ENCODE data around the gene FYB1. TPM values are rescaled to one million over a fixed set of nuclear protein-coding genes. Genes with fewer than 3 reads are reported as not detected.

FYB1 gene
- total RNA-seq, 2 experiments from 2014 or later = 0.16 TPM; not detected in 1

DNA sequence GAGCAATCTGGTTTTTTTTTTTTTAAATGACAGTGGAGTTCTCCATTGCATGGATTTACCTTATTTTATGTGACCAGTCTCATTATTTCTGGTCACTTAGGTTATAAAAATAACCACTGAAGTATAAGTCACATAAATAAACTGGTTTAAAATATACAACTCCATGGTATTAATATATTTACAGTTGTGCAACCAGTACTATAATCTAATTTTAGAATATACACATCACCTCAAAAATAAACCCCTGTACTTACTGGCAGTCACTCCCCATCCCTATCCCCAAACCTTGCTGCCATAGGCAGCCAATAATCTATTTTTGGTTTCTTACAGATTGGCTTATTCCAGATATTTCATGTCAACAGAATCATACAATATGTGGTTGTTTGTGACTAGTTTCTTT lies 57.8 kb downstream of the FYB1 start:
- H3K4me2 ChIP-seq (ENCODE audit: low read length) = no peak overlapping the region
- BruUV-seq (replicated peaks) = no TSS peak
- no peak overlapping the region for H3K27ac ChIP-seq (ENCODE audit: low read depth, low read length, poor library complexity, severe bottlenecking)
- no peaks in the 10 kb centered on the region for H3K9me3 ChIP-seq (ENCODE audit: low read length)
- DNase-seq (ENCODE audit: low spot score) = no peak
- no peaks in the 10 kb centered on the region for H3K4me1 ChIP-seq (ENCODE audit: insufficient read depth, low read length, poor library complexity, severe bottlenecking)
- H4K20me1 ChIP-seq (ENCODE audit: insufficient read depth, low read length) = no peaks in the 10 kb centered on the region
- CTCF ChIA-PET (ENCODE audit: unreplicated experiment) = no interaction called here
- no peaks in the 10 kb centered on the region for H3K79me2 ChIP-seq (ENCODE audit: insufficient read depth, low read depth, low read length)
- no peaks in the 10 kb centered on the region for H3K36me3 ChIP-seq (ENCODE audit: insufficient read depth, low read length)
- H3K4me3 ChIP-seq (ENCODE audit: low read depth, low read length, poor library complexity, severe bottlenecking) = no peak overlapping the region
- H3K9me2 ChIP-seq (ENCODE audit: insufficient read depth, low read length) = no peaks in the 10 kb centered on the region
- POLR2A ChIA-PET = no interaction called here
- H2AFZ ChIP-seq (ENCODE audit: low read length) = no peak overlapping the region
- intact Hi-C loops (cut with micrococcal nuclease; ENCODE audit: unreplicated experiment) = no loop called here
- TF ChIP-seq, protein P1, sequence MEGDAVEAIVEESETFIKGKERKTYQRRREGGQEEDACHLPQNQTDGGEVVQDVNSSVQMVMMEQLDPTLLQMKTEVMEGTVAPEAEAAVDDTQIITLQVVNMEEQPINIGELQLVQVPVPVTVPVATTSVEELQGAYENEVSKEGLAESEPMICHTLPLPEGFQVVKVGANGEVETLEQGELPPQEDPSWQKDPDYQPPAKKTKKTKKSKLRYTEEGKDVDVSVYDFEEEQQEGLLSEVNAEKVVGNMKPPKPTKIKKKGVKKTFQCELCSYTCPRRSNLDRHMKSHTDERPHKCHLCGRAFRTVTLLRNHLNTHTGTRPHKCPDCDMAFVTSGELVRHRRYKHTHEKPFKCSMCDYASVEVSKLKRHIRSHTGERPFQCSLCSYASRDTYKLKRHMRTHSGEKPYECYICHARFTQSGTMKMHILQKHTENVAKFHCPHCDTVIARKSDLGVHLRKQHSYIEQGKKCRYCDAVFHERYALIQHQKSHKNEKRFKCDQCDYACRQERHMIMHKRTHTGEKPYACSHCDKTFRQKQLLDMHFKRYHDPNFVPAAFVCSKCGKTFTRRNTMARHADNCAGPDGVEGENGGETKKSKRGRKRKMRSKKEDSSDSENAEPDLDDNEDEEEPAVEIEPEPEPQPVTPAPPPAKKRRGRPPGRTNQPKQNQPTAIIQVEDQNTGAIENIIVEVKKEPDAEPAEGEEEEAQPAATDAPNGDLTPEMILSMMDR (conservative IDR thresholded peaks at IDR 0.05; ENCODE audit: low read length) = no peak
- TF ChIP-seq EZH2phosphoT487 (IDR thresholded peaks at IDR 0.05; ENCODE audit: borderline replicate concordance, low read depth, low read length) = no peak

DNA sequence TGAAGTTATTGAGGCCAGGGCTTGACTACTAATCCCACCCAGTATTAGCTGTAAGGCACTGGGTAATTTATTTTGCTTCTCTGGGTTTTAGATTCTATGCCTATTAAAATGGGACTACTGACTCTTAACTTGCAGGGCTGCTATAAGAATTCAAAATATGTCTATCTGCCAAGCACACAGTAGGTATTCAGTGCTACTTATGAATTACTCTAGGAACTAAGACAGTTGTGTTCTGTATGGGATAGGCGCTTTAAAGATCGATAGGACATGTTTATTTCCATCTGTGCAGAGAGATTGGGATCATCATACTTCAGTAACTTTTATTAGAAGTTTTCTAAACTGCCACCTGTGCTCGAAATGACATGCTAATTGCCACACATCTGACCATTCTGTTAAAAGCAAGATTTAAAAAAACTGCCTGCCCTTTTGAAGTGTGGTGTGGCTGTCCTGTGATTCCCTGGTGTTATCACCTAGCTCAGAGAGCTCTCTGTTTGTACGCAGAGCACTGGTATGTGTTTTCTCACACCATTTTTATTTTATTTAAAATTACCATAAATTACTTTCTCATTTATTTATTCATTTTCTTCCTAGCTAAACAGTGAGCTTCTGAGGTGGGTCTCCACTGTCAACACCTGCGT lies 58.7 kb downstream of the FYB1 start:
- H3K9me3 ChIP-seq (ENCODE audit: low read length) = no peaks in the 10 kb centered on the region
- no peak overlapping the region for H3K27ac ChIP-seq (ENCODE audit: low read depth, low read length, poor library complexity, severe bottlenecking)
- no peaks in the 10 kb centered on the region for H3K79me2 ChIP-seq (ENCODE audit: insufficient read depth, low read depth, low read length)
- no peaks in the 10 kb centered on the region for H3K9me2 ChIP-seq (ENCODE audit: insufficient read depth, low read length)
- H3K4me3 ChIP-seq (ENCODE audit: low read depth, low read length, poor library complexity, severe bottlenecking) = no peak overlapping the region
- intact Hi-C loops (cut with micrococcal nuclease; ENCODE audit: unreplicated experiment) = no loop called here
- POLR2A ChIA-PET = no interaction called here
- H4K20me1 ChIP-seq (ENCODE audit: insufficient read depth, low read length) = no peaks in the 10 kb centered on the region
- no peaks in the 10 kb centered on the region for H3K4me1 ChIP-seq (ENCODE audit: insufficient read depth, low read length, poor library complexity, severe bottlenecking)
- H3K4me2 ChIP-seq (ENCODE audit: low read length) = no peak overlapping the region
- H3K36me3 ChIP-seq (ENCODE audit: insufficient read depth, low read length) = no peaks in the 10 kb centered on the region
- CTCF ChIA-PET (ENCODE audit: unreplicated experiment) = no interaction called here
- BruUV-seq (replicated peaks) = no TSS peak
- TF ChIP-seq, protein P1 (conservative IDR thresholded peaks at IDR 0.05; ENCODE audit: low read length) = no peak
- no peak for DNase-seq (ENCODE audit: low spot score)
- H2AFZ ChIP-seq (ENCODE audit: low read length) = no peak overlapping the region

DNA sequence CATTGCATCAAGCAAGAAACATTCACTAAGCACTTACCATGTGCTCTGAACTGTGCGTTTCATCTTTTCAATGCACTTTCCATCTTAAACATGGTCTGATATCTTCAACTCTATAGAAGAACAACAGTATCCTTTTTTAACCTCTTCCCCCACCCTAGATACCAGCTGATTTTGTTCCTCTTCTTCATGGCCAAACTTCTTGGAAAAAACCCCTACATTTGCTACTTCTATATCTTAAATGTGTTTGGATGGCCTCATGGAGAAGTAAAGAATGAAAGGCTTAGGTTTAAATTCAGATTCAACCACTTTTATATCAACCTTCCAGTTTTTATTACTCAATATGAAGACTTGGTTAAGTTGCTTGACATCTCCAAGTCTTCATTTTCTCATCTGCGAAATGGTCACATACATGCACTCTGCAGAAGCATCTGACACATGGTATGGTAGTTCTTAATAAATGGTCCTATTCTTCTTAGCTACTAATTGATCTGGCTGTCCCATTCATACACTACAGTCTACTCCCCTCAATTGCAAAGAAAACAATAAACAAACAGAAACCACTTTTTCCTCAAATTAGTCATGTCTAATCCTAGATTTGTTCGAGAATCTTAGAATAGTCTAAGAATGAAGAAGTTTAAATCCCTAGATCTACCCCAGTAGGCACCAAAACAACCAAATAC lies 59.4 kb downstream of the FYB1 start:
- no peak overlapping the region for H3K27ac ChIP-seq (ENCODE audit: low read depth, low read length, poor library complexity, severe bottlenecking)
- H4K20me1 ChIP-seq (ENCODE audit: insufficient read depth, low read length) = no peaks in the 10 kb centered on the region
- DNase-seq (ENCODE audit: low spot score) = no peak
- H2AFZ ChIP-seq (ENCODE audit: low read length) = no peak overlapping the region
- no peaks in the 10 kb centered on the region for H3K79me2 ChIP-seq (ENCODE audit: insufficient read depth, low read depth, low read length)
- H3K36me3 ChIP-seq (ENCODE audit: insufficient read depth, low read length) = no peaks in the 10 kb centered on the region
- H3K9me2 ChIP-seq (ENCODE audit: insufficient read depth, low read length) = no peaks in the 10 kb centered on the region
- POLR2A ChIA-PET = no interaction called here
- CTCF ChIA-PET (ENCODE audit: unreplicated experiment) = no interaction called here
- BruUV-seq (replicated peaks) = no TSS peak
- no peaks in the 10 kb centered on the region for H3K4me1 ChIP-seq (ENCODE audit: insufficient read depth, low read length, poor library complexity, severe bottlenecking)
- no peaks in the 10 kb centered on the region for H3K9me3 ChIP-seq (ENCODE audit: low read length)
- TF ChIP-seq, protein P1 (conservative IDR thresholded peaks at IDR 0.05; ENCODE audit: low read length) = no peak
- TF ChIP-seq EZH2phosphoT487 (IDR thresholded peaks at IDR 0.05; ENCODE audit: borderline replicate concordance, low read depth, low read length) = no peak
- intact Hi-C loops (cut with micrococcal nuclease; ENCODE audit: unreplicated experiment) = no loop called here
- H3K4me3 ChIP-seq (ENCODE audit: low read depth, low read length, poor library complexity, severe bottlenecking) = no peak overlapping the region
- no peak overlapping the region for H3K4me2 ChIP-seq (ENCODE audit: low read length)
